Inferior parietal cortex (tissue), 1 donor: Measurements from ENCODE around the gene FOXB2.
"Not testable (repeated sequence)": the region's sequence is repeated elsewhere in the genome, so short reads cannot be mapped to it uniquely, and the experiment has no call there.

Source experiments
- DNase-seq: peaks from one replicate; pipeline ENCODE4 v3.0.0-alpha.2; 2016; ENCODE audit errors: extremely low spot score

FOXB2 gene

GRCh38 chr9:77019236-77019925 lies at the start of gene FOXB2:
TSS of gene FOXB2 (plus strand) at chr9:77019655. CDS start at chr9:77019655, 0 bp downstream.
- DNase-seq = no peak

GRCh38 chr9:76969716-76970115 lies 49.7 kb upstream of the FOXB2 start:
- DNase-seq = no peak

- DNase-seq = not testable (repeated sequence)
Observed at GRCh38 chr9:76978831-76979230, 40.6 kb upstream of the FOXB2 start.

- no peak for DNase-seq
Observed at GRCh38 chr9:76980566-76980965, 38.9 kb upstream of the FOXB2 start.

- DNase-seq = no peak
Observed at GRCh38 chr9:76984486-76984885, 35.0 kb upstream of the FOXB2 start.

GRCh38 chr9:76985581-76985980 lies 33.9 kb upstream of the FOXB2 start:
- no peak for DNase-seq

GRCh38 chr9:76987594-76988200 lies 31.8 kb upstream of the FOXB2 start:
- DNase-seq = peak; percentile 80

- DNase-seq = no peak
Observed at GRCh38 chr9:76988941-76989340, 30.5 kb upstream of the FOXB2 start.

- DNase-seq = no peak
Observed at GRCh38 chr9:76989501-76989900, 30.0 kb upstream of the FOXB2 start.

GRCh38 chr9:76996700-76997099 lies 22.8 kb upstream of the FOXB2 start:
- DNase-seq = no peak

GRCh38 chr9:76999261-76999660 lies 20.2 kb upstream of the FOXB2 start:
- DNase-seq = no peak

GRCh38 chr9:77000330-77000729 lies 19.1 kb upstream of the FOXB2 start:
- no peak for DNase-seq

GRCh38 chr9:77003366-77003765 lies 16.1 kb upstream of the FOXB2 start:
- no peak for DNase-seq

GRCh38 chr9:77005216-77005615 lies 14.2 kb upstream of the FOXB2 start:
- no peak for DNase-seq

- no peak for DNase-seq
Observed at GRCh38 chr9:77010527-77010926, 8.9 kb upstream of the FOXB2 start.

GRCh38 chr9:77011973-77012821 lies 7.3 kb upstream of the FOXB2 start:
- peak; percentile 57 for DNase-seq

- DNase-seq = no peak
Observed at GRCh38 chr9:77013206-77013931, 6.1 kb upstream of the FOXB2 start.

- DNase-seq = no peak
Observed at GRCh38 chr9:77013932-77014596, 5.4 kb upstream of the FOXB2 start.

- no peak for DNase-seq
Observed at GRCh38 chr9:77014597-77015263, 4.7 kb upstream of the FOXB2 start.

- no peak for DNase-seq
Observed at GRCh38 chr9:77015327-77016048, 4.0 kb upstream of the FOXB2 start.
